Liver (tissue), 3 donors: ENCODE data around the gene PDXDC1.
"Not testable (repeated sequence)": the region's sequence is repeated elsewhere in the genome, so short reads cannot be mapped to it uniquely, and the experiment has no call there.

Experiments
- CTCF ChIP-seq: fragments of 150-350 bp; IDR thresholded peaks from 2 replicates; pipeline ENCODE4 v1.5.1; 2017; ENCODE audit warnings: improper control_type of control experiment, low read depth, low read length; ENCODE audit not compliant: missing input control
- EGR1 ChIP-seq, 2 donors: IDR thresholded peaks; 2 replicates each; pipeline ENCODE4 v1.6.1; 2016 to 2018; ENCODE audit warnings: antibody characterized with exemption in 2 of 2, low read depth in 2 of 2
- FOXA1 ChIP-seq: IDR thresholded peaks from 2 replicates; pipeline ENCODE4 v1.6.1; 2016; ENCODE audit warnings: antibody characterized with exemption
- HNF4A ChIP-seq, 2 donors: conservative IDR thresholded peaks; 2 replicates each; pipeline ENCODE4 v1.6.1; 2016; ENCODE audit warnings: antibody characterized with exemption in 2 of 2, mild to moderate bottlenecking in 2 of 2
- JUND ChIP-seq, 2 donors: IDR thresholded peaks; 2 replicates each; pipeline ENCODE4 v1.6.1; 2016; ENCODE audit warnings: antibody characterized with exemption in 2 of 2
- NR2F2 ChIP-seq: IDR thresholded peaks from 2 replicates; pipeline ENCODE4 v1.6.1; 2016; ENCODE audit warnings: antibody characterized with exemption
- RAD21 ChIP-seq, 2 donors: IDR thresholded peaks; 2 replicates each; pipeline ENCODE4 v1.6.1; 2016; ENCODE audit warnings: antibody characterized with exemption in 2 of 2, mild to moderate bottlenecking in 2 of 2
- REST ChIP-seq: IDR thresholded peaks from 2 replicates; pipeline ENCODE4 v1.6.1; 2016; ENCODE audit warnings: antibody characterized with exemption, mild to moderate bottlenecking
- YY1 ChIP-seq: IDR thresholded peaks from 2 replicates; pipeline ENCODE4 v1.6.1; 2016; ENCODE audit warnings: antibody characterized with exemption, mild to moderate bottlenecking
- donor health status: healthy.
- donor health status: healthy.

- not testable (repeated sequence) for TF ChIP-seq CTCF; YY1; HNF4A (conservative IDR thresholded peaks at IDR 0.05); REST; JUND (IDR thresholded peaks at IDR 0.05); FOXA1; NR2F2; RAD21 (IDR thresholded peaks at IDR 0.05); EGR1 (IDR thresholded peaks at IDR 0.05; ENCODE audit: low read depth in 2 of 2)
These were observed 3.5 kb downstream of the PDXDC1 start for GRCh38 chr16:14978281-14978680.
